Mesendoderm (in vitro differentiated cells): ENCODE measurements around the gene SLC1A5.
"Not testable (repeated sequence)": the region's sequence is repeated elsewhere in the genome, so short reads cannot be mapped to it uniquely, and the experiment has no call there.

ENCODE experiments used
- DNase-seq: peaks from one replicate; pipeline ENCODE4 v3.0.0; 2013
- H2AK5ac ChIP-seq: 2 replicates; pipeline ENCODE4 v1.6.1; 2013; ENCODE audit warnings: low read length, inconsistent platforms
- H2BK120ac ChIP-seq: 2 replicates; pipeline ENCODE4 v1.6.1; 2013; ENCODE audit warnings: low read depth, mild to moderate bottlenecking, low read length, moderate library complexity, mixed read lengths
- H2BK15ac ChIP-seq: replicated peaks from 2 replicates; pipeline ENCODE4 v1.6.1; 2013; ENCODE audit warnings: low read depth, mild to moderate bottlenecking, moderate library complexity
- H2BK5ac ChIP-seq: 2 replicates; pipeline ENCODE4 v1.6.1; 2013; ENCODE audit warnings: low read length, inconsistent platforms
- H3K18ac ChIP-seq: 2 replicates; pipeline ENCODE4 v1.6.1; 2013; ENCODE audit warnings: mild to moderate bottlenecking, low read length, mixed read lengths
- H3K23ac ChIP-seq: one replicate; pipeline ENCODE4 v1.6.1; 2013; ENCODE audit warnings: low read length
- H3K27ac ChIP-seq: 2 replicates; pipeline ENCODE4 v1.5.1; 2013; ENCODE audit warnings: low read depth, mild to moderate bottlenecking, inconsistent platforms, low read length, moderate library complexity
- H3K27me3 ChIP-seq: 2 replicates; pipeline ENCODE4 v1.6.1; 2013; ENCODE audit warnings: low read length, control low read depth, mild to moderate bottlenecking, inconsistent platforms; ENCODE audit not compliant: insufficient read depth, poor library complexity
- H3K36me3 ChIP-seq: 2 replicates; pipeline ENCODE4 v1.6.1; 2013; ENCODE audit warnings: low read length, inconsistent platforms; ENCODE audit not compliant: control insufficient read depth, insufficient read depth
- H3K4ac ChIP-seq: one replicate; pipeline ENCODE4 v1.6.1; 2013; ENCODE audit warnings: low read depth, mild to moderate bottlenecking, low read length, moderate library complexity
- H3K4me1 ChIP-seq: 2 replicates; pipeline ENCODE4 v1.6.1; 2013; ENCODE audit warnings: low read depth, low read length, inconsistent platforms; ENCODE audit not compliant: control insufficient read depth
- H3K4me2 ChIP-seq: 2 replicates; pipeline ENCODE4 v1.6.1; 2013; ENCODE audit warnings: low read length
- H3K4me3 ChIP-seq: 2 replicates; pipeline ENCODE4 v1.5.1; 2013; ENCODE audit warnings: mild to moderate bottlenecking, low read length
- H3K56ac ChIP-seq: one replicate; pipeline ENCODE4 v1.6.1; 2013; ENCODE audit warnings: low read length
- H3K79me1 ChIP-seq: 2 replicates; pipeline ENCODE4 v1.6.1; 2013; ENCODE audit warnings: low read length, inconsistent platforms
- H3K79me2 ChIP-seq: 2 replicates; pipeline ENCODE4 v1.6.1; 2013; ENCODE audit warnings: mild to moderate bottlenecking, low read length; ENCODE audit not compliant: control insufficient read depth, insufficient read depth
- H3K9ac ChIP-seq: 2 replicates; pipeline ENCODE4 v1.6.1; 2013; ENCODE audit warnings: low read length, inconsistent platforms
- H4K5ac ChIP-seq: one replicate; pipeline ENCODE4 v1.6.1; 2013; ENCODE audit warnings: low read length
- H4K8ac ChIP-seq: one replicate; pipeline ENCODE4 v1.6.1; 2013; ENCODE audit warnings: low read depth, mild to moderate bottlenecking, control low read depth, low read length, moderate library complexity
- WGBS: extraction: QIAGEN DNeasy Blood & Tissue Kit; methylation state at CpG from one replicate; pipeline ENCODE4 v1.1.7; 2013; ENCODE audit warnings: low lambda C conversion rate, missing lambda C conversion rate; ENCODE audit not compliant: insufficient coverage; ENCODE audit errors: extremely low coverage; 5-methylcytosine and 5-hydroxymethylcytosine counted together

SLC1A5 gene

DNA sequence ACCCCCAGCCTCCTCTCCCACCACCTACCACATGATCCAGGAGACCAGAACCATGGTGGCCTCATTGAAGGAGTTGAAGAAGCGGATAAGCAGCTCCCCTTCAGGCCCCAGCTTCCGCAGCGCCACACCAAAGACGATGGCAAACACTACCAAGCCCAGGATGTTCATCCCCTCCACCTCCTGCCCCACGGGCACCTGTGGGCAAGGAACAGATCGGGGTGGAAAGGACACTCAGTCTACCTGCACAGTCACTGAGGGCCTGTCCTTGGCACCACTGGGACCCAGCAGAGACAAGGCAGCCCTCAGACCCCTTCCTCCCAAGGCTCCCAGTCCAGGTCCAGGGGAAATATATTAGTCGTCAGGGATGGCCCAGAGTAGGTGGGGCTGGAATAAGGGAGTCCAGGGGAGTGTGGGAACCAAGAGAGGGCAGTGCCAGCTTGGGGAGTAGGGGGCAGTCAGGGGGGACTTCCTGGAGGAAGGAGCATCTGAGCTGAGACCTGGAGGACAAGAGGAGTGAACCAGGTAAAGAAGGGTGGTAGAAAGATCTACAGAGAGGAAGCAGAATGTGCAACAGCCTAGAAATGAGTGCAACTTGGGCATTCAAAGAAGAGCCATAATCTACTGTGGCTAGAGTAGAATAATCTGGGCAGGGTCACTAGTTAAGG lies 5.9 kb downstream of the SLC1A5 start:
- Histone ChIP-seq H2BK120ac (no peak overlapping the region), H2BK5ac (no peak overlapping the region), H3K56ac (peak overlapping the region; percentile 22), H3K9ac (no peak overlapping the region), H3K79me2 (peaks cover 51% of the 10 kb centered on the region), H3K4me2 (no peak overlapping the region), H2AK5ac (no peak overlapping the region), H3K27me3 (no peaks in the 10 kb centered on the region), H2BK15ac (no peak overlapping the region), H4K5ac (no peak overlapping the region), H3K4ac (no peak overlapping the region), H4K8ac (no peak overlapping the region), H3K4me3 (no peak overlapping the region), H3K4me1 (peaks cover 3% of the 10 kb centered on the region), H3K23ac (no peak overlapping the region), H3K79me1 (peaks cover 16% of the 10 kb centered on the region), H3K27ac (no peak overlapping the region), H3K36me3 (peaks cover 8% of the 10 kb centered on the region), H3K18ac (no peak overlapping the region)
- no peak for DNase-seq
- WGBS, result no CpG with 5 or more reads among the region's 7 CpGs

DNA sequence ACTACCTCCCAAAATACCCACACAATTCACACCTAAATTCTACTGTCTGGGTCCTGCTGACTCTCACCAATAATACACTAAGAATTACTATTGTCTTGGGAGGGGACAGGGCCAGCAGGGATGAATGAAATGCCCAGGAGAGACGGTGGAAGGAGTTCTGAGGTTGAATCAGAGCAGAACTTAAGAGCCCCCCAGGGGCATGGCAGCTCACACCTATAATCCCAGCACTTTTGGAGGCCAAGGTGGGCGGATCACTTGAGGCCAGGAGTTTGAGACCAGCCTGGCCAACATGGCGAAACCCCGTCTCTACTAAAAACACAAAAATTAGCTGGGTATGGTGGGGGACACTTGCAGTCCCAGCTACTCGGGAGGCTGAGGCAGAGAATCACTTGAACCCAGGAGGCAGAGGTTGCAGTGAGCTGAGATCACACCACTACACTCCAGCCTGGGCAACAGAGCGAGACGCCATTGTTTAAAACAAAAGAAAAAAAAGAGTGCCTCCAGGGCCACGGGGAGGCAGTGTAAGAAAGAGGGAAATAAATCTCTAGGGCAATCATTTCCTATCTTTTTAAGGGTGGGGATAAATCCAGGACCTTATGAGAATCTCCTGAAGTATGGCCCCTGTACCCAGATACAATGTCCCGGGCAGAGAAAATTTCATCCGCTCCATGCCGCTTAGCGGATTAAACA lies 10.3 kb downstream of the SLC1A5 start:
- WGBS, result no CpG with 5 or more reads among the region's 12 CpGs
- H3K27ac ChIP-seq, H3K9ac ChIP-seq, H3K4ac ChIP-seq, DNase-seq, H2BK5ac ChIP-seq, H2BK15ac ChIP-seq, H3K56ac ChIP-seq, H3K4me1 ChIP-seq, H3K23ac ChIP-seq, H3K27me3 ChIP-seq, H4K5ac ChIP-seq, H3K4me3 ChIP-seq, H4K8ac ChIP-seq, H2BK120ac ChIP-seq, H3K18ac ChIP-seq, H2AK5ac ChIP-seq, H3K4me2 ChIP-seq: not testable (repeated sequence)
- Histone ChIP-seq H3K79me2 (peaks cover 12% of the 10 kb centered on the region), H3K36me3 (peaks cover 25% of the 10 kb centered on the region), H3K79me1 (peaks cover 20% of the 10 kb centered on the region)

DNA sequence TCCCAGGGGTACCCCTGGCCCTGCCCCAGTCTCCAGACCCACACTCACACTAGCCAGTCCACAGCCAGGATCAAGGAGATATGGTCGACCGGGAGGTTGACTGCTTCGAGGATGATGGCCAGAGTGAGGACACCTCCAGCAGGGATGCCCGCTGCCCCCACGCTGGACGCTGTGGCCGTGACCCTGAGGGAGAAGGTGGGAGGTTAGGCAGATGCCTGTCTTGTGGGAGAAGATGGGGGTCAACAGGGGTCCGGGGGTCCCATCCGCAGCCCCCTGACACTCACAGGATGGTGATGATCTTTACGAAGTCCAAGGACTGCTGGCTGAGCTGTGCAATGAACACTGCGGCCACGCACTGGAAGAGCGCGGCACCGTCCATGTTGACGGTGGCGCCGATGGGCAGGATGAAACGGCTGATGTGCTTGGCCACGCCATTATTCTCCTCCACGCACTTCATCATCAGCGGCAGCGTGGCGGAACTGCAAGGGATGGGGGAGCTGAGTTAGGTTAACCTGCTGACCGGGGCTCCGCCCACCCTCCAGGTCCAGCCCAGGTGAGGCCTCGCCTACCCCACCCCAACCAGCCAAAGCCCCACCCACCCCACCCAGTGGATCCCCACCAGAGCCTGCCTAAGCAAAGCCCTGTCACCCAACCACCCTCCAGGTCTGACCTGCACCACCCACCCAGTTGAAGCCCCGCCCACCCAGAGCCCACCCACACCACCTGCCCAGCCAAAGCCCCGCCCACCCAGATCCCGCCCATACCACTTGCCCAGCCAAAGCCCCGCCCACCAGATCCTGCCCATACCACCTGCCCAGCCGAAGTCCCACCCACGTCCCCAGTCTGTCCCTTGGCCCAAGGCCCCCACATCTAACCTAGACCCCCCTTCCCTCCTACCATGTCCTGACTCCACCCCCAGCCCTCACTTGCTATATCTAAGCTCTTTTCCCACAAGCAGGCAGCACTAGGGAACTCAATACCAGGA lies 11.2 kb downstream of the SLC1A5 start:
- Histone ChIP-seq H3K4me2 (no peak overlapping the region), H3K4me1 (no peaks in the 10 kb centered on the region), H3K79me1 (peaks cover 12% of the 10 kb centered on the region), H3K4me3 (no peak overlapping the region), H3K4ac (no peak overlapping the region), H2BK5ac (no peak overlapping the region), H3K79me2 (peaks cover 3% of the 10 kb centered on the region), H4K8ac (no peak overlapping the region), H3K56ac (no peak overlapping the region), H2BK120ac (no peak overlapping the region), H2BK15ac (no peak overlapping the region), H3K27ac (no peak overlapping the region), H2AK5ac (no peak overlapping the region), H3K9ac (no peak overlapping the region), H4K5ac (no peak overlapping the region), H3K27me3 (no peaks in the 10 kb centered on the region), H3K36me3 (peaks cover 22% of the 10 kb centered on the region), H3K18ac (no peak overlapping the region), H3K23ac (no peak overlapping the region)
- DNase-seq, result peak; percentile 69
- no CpG with 5 or more reads among the region's 33 CpGs for WGBS

GRCh38 chr19:46775642-46776258 lies 12.6 kb downstream of the SLC1A5 start:
- peaks cover 8% of the 10 kb centered on the region for H3K79me1 ChIP-seq
- H3K4me1 ChIP-seq, result no peaks in the 10 kb centered on the region
- no peak overlapping the region for H2BK5ac ChIP-seq
- H3K4ac ChIP-seq, result no peak overlapping the region
- H3K27ac ChIP-seq, result no peak overlapping the region
- H4K8ac ChIP-seq, result no peak overlapping the region
- no peak overlapping the region for H4K5ac ChIP-seq
- no peaks in the 10 kb centered on the region for H3K27me3 ChIP-seq
- H3K23ac ChIP-seq, result no peak overlapping the region
- no peak overlapping the region for H2BK120ac ChIP-seq
- no peak overlapping the region for H3K56ac ChIP-seq
- H2BK15ac ChIP-seq, result no peak overlapping the region
- DNase-seq, result no peak
- H3K4me2 ChIP-seq, result no peak overlapping the region
- peaks cover 21% of the 10 kb centered on the region for H3K36me3 ChIP-seq
- WGBS, result no CpG with 5 or more reads among the region's 11 CpGs
- H3K4me3 ChIP-seq, result no peak overlapping the region
- H3K79me2 ChIP-seq, result no peaks in the 10 kb centered on the region
- no peak overlapping the region for H2AK5ac ChIP-seq
- no peak overlapping the region for H3K9ac ChIP-seq
- no peak overlapping the region for H3K18ac ChIP-seq

DNA sequence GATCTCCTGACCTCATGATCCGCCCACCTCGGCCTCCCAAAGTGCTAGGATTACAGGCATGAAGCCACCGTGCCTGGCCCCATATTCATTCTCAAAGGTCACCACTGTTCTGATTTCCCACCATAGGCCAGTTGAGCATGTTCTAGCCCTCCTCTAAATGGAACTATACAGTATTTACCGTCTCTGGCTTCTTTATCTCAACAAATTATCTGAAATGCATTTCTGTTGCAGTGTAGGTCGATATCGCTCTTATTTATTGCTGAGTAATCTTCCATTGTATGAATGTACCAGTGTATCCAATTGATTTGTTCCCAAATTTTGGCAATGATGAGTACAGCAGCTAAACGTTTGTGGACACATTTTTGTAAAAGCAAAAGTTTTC lies 15.4 kb downstream of the SLC1A5 start:
- Histone ChIP-seq H3K4me1 (no peaks in the 10 kb centered on the region), H3K9ac (no peak overlapping the region), H3K4me3 (no peak overlapping the region), H3K23ac (no peak overlapping the region), H3K4ac (no peak overlapping the region), H3K56ac (no peak overlapping the region), H2BK120ac (no peak overlapping the region), H2AK5ac (no peak overlapping the region), H3K27me3 (no peaks in the 10 kb centered on the region), H3K18ac (no peak overlapping the region), H3K36me3 (peaks cover 21% of the 10 kb centered on the region), H3K4me2 (no peak overlapping the region), H3K79me1 (peaks cover 6% of the 10 kb centered on the region), H4K5ac (no peak overlapping the region), H3K79me2 (no peaks in the 10 kb centered on the region), H2BK15ac (no peak overlapping the region), H2BK5ac (no peak overlapping the region), H3K27ac (no peak overlapping the region), H4K8ac (no peak overlapping the region)
- no peak for DNase-seq
- WGBS, result no CpG with 5 or more reads among the region's 7 CpGs
